ENCODE data around the gene ADAMTS16.

DNA sequence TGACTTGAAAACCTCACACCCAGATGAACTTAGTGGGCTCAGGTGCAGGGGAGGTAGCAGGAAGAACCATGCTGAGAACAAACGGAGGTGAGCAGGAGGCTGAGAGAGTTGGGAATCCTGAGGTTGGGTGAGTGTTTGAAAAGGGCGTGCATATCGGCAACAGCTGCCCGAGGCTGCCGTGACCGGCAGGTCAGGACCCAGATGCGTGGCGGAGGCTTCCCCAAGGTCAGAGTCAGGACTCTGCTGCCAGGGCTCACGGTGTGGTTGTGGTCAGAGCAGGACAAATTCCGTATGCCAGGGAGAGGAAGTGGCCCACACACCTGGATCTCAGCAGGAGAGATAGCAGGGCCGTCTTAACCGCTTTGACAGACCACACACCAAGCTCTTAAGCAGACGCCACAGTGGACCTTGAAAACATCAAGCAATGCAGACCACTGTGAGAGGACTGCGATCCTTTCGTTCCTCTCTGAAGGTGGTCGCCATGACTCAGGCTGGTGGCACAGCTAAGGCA lies 43.1 kb downstream of the ADAMTS16 start:
- TF ChIP-seq POLR2A (IDR thresholded peaks at IDR 0.05) (no peak), EP300 (IDR thresholded peaks at IDR 0.05) (no peak)
- TF ChIP-seq, protein P1, sequence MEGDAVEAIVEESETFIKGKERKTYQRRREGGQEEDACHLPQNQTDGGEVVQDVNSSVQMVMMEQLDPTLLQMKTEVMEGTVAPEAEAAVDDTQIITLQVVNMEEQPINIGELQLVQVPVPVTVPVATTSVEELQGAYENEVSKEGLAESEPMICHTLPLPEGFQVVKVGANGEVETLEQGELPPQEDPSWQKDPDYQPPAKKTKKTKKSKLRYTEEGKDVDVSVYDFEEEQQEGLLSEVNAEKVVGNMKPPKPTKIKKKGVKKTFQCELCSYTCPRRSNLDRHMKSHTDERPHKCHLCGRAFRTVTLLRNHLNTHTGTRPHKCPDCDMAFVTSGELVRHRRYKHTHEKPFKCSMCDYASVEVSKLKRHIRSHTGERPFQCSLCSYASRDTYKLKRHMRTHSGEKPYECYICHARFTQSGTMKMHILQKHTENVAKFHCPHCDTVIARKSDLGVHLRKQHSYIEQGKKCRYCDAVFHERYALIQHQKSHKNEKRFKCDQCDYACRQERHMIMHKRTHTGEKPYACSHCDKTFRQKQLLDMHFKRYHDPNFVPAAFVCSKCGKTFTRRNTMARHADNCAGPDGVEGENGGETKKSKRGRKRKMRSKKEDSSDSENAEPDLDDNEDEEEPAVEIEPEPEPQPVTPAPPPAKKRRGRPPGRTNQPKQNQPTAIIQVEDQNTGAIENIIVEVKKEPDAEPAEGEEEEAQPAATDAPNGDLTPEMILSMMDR (IDR thresholded peaks at IDR 0.05), result no peak

Data from ovary (tissue), 3 donors.